Activated CD8-positive, alpha-beta T cell treated with anti-CD3 and anti-CD28 coated beads, Interleukin-2, amount 10 ng/mL, durations not matched to agents 7 days and 5 days (primary cell): ENCODE data around the gene TFG. TPM values are rescaled to one million over a fixed set of nuclear protein-coding genes. Genes with fewer than 3 reads are reported as not detected.

ENCODE experiments used
- ATAC-seq: fragments of 150-1000 bp; cut with Tn5 transposase; one replicate; pipeline ENCODE4 v1.10.0; 2021; ENCODE audit warnings: moderate library complexity
- CTCF ChIA-PET: fragments of 350-600 bp; sonication (Branson Sonifier 250); formaldehyde crosslinking; loops from one replicate; lab custom pipeline; 2021; ENCODE audit warnings: antibody characterized with exemption; lab: Charles Lee
- POLR2A ChIA-PET: fragments of 350-600 bp; sonication (Branson Sonifier 250); formaldehyde crosslinking; loops from one replicate; lab custom pipeline; 2021; ENCODE audit warnings: antibody characterized with exemption; lab: Charles Lee
- DNase-seq: peaks from one replicate; pipeline ENCODE4 v3.0.0-alpha.2; 2020
- H3K27ac Mint-ChIP-seq: one replicate; pipeline ENCODE4 v1.8.0; 2021; ENCODE audit warnings: mild to moderate bottlenecking, mixed read lengths
- H3K27me3 Mint-ChIP-seq: one replicate; pipeline ENCODE4 v1.8.0; 2021; ENCODE audit warnings: low read depth, mixed read lengths
- H3K36me3 Mint-ChIP-seq: one replicate; pipeline ENCODE4 v1.8.0; 2021; ENCODE audit warnings: low read depth, mixed read lengths
- H3K4me1 Mint-ChIP-seq: one replicate; pipeline ENCODE4 v1.8.0; 2021; ENCODE audit warnings: low read depth, mixed read lengths
- H3K4me3 Mint-ChIP-seq: one replicate; pipeline ENCODE4 v1.8.0; 2021; ENCODE audit warnings: mild to moderate bottlenecking, mixed read lengths
- H3K9me3 Mint-ChIP-seq: one replicate; pipeline ENCODE4 v1.8.0; 2022; ENCODE audit warnings: mixed read lengths; ENCODE audit not compliant: insufficient read depth
- total RNA-seq, 2 experiments: library from RNA; stranded (reverse); gene quantifications; one replicate each; pipeline ENCODE4 v1.2.3, GENCODE V29; 2021

The TFG gene
- total RNA-seq, 2 experiments from 2014 or later, result 59.8 to 63.1 TPM

DNA sequence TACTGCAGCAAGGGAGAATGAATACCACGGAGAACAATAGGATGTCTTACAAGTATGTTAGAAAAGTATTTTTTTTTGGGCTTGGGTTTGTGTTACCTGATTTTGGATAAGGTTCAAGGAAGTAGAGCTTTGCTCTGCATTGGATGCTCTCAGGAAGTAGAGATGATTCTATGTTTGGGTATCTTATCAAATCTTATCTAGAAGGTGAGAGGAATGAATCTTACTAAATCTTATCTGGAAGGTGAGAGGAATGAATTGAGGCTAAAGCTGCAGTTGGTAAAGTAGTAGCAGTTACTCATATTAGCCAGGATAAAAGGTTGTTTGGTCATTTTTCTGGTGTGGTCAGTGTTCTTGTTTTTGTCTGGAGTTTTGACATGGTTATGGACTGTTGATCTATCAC, 17.4 kb downstream of the TFG start:
- POLR2A ChIA-PET, result interaction anchor here (1.7 to 2.2 kb wide), 2 partner anchors 16 to 18 kb away, joined by 10 read pairs; partner anchors contain the start of gene TFG
- Mint-ChIP-seq H3K27ac (peak overlapping the region; percentile 40), H3K9me3 (no peaks in the 10 kb centered on the region), H3K4me1 (peaks cover 17% of the 10 kb centered on the region), H3K27me3 (no peaks in the 10 kb centered on the region), H3K36me3 (peaks cover 68% of the 10 kb centered on the region), H3K4me3 (no peak overlapping the region)
- ATAC-seq (no peak), DNase-seq (no peak)
- CTCF ChIA-PET, result interaction anchor here (0.9 to 2.0 kb wide), 8 partner anchors 9 to 137 kb away, joined by 3 to 11 read pairs (median 4); partner anchors contain the start of gene TFG

DNA sequence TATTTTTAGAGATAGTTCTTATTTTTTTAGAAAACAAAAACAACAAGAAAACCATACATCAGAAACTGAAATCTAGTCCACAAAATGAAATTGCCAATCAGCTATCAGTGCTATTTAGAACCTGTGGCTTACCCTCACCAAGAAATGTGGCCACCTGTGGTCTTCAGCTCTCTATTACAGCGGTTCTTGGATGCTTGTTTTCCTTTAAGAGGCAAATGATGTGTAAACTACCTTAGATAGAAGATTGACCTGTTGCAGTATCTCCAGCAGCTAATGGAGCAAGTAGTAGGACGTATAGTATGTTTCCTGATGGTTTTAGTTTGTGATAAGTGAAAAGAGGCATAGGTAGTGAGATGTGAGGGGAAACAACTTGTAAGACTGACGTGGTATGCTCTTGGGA, 21.2 kb downstream of the TFG start:
- ChIA-PET POLR2A (interaction anchor here (0.8 to 1.3 kb wide), 2 partner anchors 20 to 22 kb away, joined by 4 read pairs; no protein-coding TSS in a partner anchor), CTCF (no interaction called here)
- Mint-ChIP-seq H3K36me3 (peaks cover 52% of the 10 kb centered on the region), H3K9me3 (no peaks in the 10 kb centered on the region), H3K27me3 (no peaks in the 10 kb centered on the region), H3K4me1 (peaks cover 23% of the 10 kb centered on the region), H3K4me3 (no peak overlapping the region), H3K27ac (no peak overlapping the region)
- peak; percentile 36 for ATAC-seq
- DNase-seq, result no peak

DNA sequence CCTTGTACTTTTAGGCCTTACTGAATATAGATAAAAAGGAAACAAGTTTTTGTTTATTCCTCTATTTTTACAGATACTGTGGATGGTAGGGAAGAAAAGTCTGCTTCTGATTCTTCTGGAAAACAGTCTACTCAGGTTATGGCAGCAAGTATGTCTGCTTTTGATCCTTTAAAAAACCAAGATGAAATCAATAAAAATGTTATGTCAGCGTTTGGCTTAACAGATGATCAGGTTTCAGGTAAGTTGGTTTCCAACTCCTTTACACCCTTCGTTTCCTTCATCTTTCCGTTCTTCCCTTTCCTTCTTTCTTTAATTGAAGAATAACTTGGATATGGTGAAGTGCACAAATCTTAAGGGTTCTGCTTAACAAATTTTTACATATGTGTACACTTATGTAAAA, 23.1 kb downstream of the TFG start:
- H3K36me3 Mint-ChIP-seq, result peaks cover 50% of the 10 kb centered on the region
- ChIA-PET CTCF (no interaction called here), POLR2A (no interaction called here)
- H3K27me3 Mint-ChIP-seq, result no peaks in the 10 kb centered on the region
- H3K4me3 Mint-ChIP-seq, result no peak overlapping the region
- DNase-seq (no peak), ATAC-seq (no peak)
- peaks cover 15% of the 10 kb centered on the region for H3K4me1 Mint-ChIP-seq
- H3K9me3 Mint-ChIP-seq, result no peaks in the 10 kb centered on the region
- no peak overlapping the region for H3K27ac Mint-ChIP-seq

DNA sequence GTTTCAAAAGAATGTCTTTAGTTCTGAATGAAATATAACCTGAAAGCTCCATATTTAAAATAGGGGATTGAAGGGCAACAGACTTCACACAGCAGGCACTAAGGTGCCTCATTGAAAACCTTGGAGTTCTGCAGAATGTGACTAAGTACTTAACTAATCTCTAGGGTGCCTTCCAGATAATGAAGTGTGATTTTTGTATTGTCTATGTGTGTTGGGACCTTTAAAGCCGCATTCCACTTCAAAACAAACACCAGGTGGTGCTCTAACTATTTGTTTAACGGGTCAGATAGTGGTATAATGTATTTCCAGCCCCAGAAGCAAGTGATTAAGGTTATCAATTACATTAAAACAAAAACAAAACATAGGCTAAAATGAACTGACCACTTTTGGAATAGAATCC, 28.0 kb downstream of the TFG start:
- DNase-seq (no peak), ATAC-seq (peak; percentile 44)
- Mint-ChIP-seq H3K9me3 (no peaks in the 10 kb centered on the region), H3K4me1 (peaks cover 7% of the 10 kb centered on the region), H3K4me3 (no peak overlapping the region), H3K27me3 (no peaks in the 10 kb centered on the region), H3K36me3 (peaks cover 43% of the 10 kb centered on the region), H3K27ac (no peak overlapping the region)
- ChIA-PET POLR2A (interaction anchor here (0.6 kb wide), 1 partner anchor 9 kb away, joined by 4 read pairs; no protein-coding TSS in a partner anchor), CTCF (interaction anchor here (0.7 to 2.9 kb wide), 4 partner anchors 10 to 275 kb away, joined by 3 to 11 read pairs (median 4); partner anchors contain the start of gene TFG)

DNA sequence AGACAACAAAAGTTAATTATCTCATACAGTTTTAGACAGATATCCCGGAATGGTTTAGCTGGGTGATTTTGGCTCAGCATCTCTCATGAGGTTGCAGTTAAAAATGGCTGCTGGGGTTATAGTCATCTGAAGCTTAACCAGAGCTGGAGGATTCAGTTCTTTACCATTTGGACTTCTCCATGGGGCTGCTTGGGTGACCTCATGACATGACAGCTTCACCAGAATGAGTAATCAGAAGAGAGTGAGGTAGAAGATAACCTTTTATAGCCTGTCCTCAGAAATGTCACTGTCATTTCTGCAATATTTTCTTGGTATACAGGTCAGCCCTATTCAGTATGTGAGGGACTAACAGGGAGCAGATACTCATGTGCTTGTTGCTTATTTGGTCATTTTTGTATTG, 30.9 kb downstream of the TFG start:
- DNase-seq, result no peak
- ChIA-PET POLR2A (no interaction called here), CTCF (interaction anchor here (1.3 kb wide), 1 partner anchor 21 kb away, joined by 6 read pairs; no protein-coding TSS in a partner anchor)
- Mint-ChIP-seq H3K4me3 (no peak overlapping the region), H3K36me3 (peaks cover 41% of the 10 kb centered on the region), H3K27me3 (no peaks in the 10 kb centered on the region), H3K9me3 (no peaks in the 10 kb centered on the region), H3K27ac (no peak overlapping the region), H3K4me1 (peaks cover 2% of the 10 kb centered on the region)
- peak; percentile 30 for ATAC-seq

DNA sequence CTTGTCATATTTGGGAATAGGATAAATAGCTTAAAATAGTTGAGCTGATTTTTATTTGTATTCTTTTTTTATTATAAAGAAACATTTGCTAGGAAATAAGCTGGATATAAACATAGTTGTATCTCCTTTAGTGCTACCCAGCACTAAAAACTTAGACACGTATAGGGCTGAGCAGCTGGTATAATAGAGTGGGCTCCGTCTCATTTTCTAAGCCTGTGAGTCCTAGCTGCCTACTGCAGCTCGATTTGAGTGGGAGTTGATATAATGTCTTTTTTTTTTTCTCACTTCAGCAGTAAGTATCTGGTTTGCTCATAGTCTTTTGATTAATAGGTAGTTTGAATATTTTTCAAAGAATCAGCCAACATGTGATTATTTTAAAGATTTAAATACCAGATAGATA, 34.2 kb downstream of the TFG start:
- CTCF ChIA-PET, result interaction anchor here (1.3 kb wide), 1 partner anchor 53 kb away, joined by 5 read pairs; no protein-coding TSS in a partner anchor
- ATAC-seq, result no peak
- H3K27ac Mint-ChIP-seq, result no peak overlapping the region

DNA sequence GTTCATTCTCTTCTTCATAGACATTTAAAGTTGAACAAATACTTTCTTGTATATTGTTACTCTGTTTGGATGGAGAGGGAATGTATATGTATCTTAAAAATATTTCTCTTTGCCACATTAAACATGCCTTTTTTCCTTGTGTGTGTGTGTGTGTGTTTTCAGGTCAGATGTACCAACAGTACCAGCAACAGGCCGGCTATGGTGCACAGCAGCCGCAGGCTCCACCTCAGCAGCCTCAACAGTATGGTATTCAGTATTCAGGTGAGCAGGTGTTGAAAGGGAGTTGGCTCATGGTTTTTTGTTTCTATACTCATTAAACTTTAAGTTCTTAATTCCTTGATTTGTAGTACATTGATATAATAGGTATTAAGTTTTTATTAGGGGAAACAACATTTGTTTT, 35.4 kb downstream of the TFG start:
- peaks cover 2% of the 10 kb centered on the region for H3K4me1 Mint-ChIP-seq
- POLR2A ChIA-PET, result no interaction called here
- H3K4me3 Mint-ChIP-seq, result no peak overlapping the region
- H3K27me3 Mint-ChIP-seq, result no peaks in the 10 kb centered on the region
- peaks cover 49% of the 10 kb centered on the region for H3K36me3 Mint-ChIP-seq
- H3K9me3 Mint-ChIP-seq, result no peaks in the 10 kb centered on the region
- CTCF ChIA-PET, result no interaction called here
- H3K27ac Mint-ChIP-seq, result no peak overlapping the region
- DNase-seq (no peak), ATAC-seq (no peak)

More for the DNA sequence above, 34.2 kb downstream of the TFG start:
- DNase-seq, result no peak
- no peaks in the 10 kb centered on the region for H3K27me3 Mint-ChIP-seq
- peaks cover 2% of the 10 kb centered on the region for H3K4me1 Mint-ChIP-seq
- H3K4me3 Mint-ChIP-seq, result no peak overlapping the region
- no peaks in the 10 kb centered on the region for H3K9me3 Mint-ChIP-seq
- POLR2A ChIA-PET, result no interaction called here
- H3K36me3 Mint-ChIP-seq, result peaks cover 48% of the 10 kb centered on the region

DNA sequence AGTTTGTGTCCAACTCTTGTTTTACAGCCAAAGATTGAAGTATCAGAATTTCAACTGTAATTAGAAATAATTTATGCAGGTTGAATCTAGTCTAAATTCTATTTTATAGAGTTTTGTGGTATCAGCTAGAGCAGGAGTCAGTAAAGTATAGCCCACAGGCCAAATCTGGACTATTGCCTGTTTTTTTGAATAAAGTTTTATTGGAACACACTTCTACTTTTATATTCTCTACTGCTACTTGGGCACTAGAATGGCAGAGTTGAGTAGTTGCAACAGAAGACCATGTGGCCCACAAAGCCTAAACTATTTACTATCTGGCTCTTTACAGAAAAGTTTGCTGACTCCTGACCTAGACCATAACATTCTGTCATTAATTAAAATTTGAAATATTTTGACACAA, 36.3 kb downstream of the TFG start:
- no peak overlapping the region for H3K27ac Mint-ChIP-seq
- H3K4me1 Mint-ChIP-seq, result no peaks in the 10 kb centered on the region
- no peaks in the 10 kb centered on the region for H3K9me3 Mint-ChIP-seq
- H3K36me3 Mint-ChIP-seq, result peaks cover 48% of the 10 kb centered on the region
- H3K4me3 Mint-ChIP-seq, result no peak overlapping the region
- DNase-seq, result no peak
- ATAC-seq, result no peak
- H3K27me3 Mint-ChIP-seq, result no peaks in the 10 kb centered on the region
- ChIA-PET CTCF (interaction anchor here (1.2 kb wide), 1 partner anchor 8 kb away, joined by 3 read pairs; no protein-coding TSS in a partner anchor), POLR2A (no interaction called here)

DNA sequence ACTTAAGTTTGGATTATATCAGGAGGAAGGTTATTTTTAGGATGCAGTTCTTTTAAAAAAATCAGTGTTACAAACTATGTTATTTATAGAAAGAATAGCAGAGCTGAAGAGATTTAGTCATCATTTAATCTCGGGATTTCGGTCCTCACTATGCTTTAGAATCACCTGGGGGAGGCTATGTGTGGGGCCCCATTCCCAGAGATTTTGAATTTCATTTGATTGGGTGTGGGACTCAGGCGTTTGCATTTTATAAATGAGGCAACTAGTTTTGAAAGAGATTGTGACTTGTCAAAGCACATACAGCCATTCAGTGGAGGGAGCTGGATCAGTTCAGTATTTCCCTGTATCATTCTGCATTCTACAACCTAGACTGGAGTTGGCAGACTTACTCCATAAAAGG, 36.8 kb downstream of the TFG start:
- H3K4me1 Mint-ChIP-seq, result no peaks in the 10 kb centered on the region

DNA sequence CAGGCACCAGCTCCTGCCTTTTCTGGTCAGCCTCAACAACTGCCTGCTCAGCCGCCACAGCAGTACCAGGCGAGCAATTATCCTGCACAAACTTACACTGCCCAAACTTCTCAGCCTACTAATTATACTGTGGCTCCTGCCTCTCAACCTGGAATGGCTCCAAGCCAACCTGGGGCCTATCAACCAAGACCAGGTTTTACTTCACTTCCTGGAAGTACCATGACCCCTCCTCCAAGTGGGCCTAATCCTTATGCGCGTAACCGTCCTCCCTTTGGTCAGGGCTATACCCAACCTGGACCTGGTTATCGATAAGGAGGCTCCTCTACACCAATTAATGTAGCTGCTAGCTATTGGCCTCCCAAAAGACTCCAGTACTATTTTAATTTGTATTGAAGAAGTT, 38.9 kb downstream of the TFG start:
- ATAC-seq, result no peak
- no peaks in the 10 kb centered on the region for H3K9me3 Mint-ChIP-seq
- H3K4me3 Mint-ChIP-seq, result no peak overlapping the region
- no peaks in the 10 kb centered on the region for H3K27me3 Mint-ChIP-seq
- DNase-seq, result no peak
- no peaks in the 10 kb centered on the region for H3K4me1 Mint-ChIP-seq
- ChIA-PET POLR2A (no interaction called here), CTCF (interaction anchor here (0.6 kb wide), 1 partner anchor 33 kb away, joined by 3 read pairs; no protein-coding TSS in a partner anchor)
- H3K36me3 Mint-ChIP-seq, result peaks cover 58% of the 10 kb centered on the region
- no peak overlapping the region for H3K27ac Mint-ChIP-seq

More for the DNA sequence above, 36.8 kb downstream of the TFG start:
- ATAC-seq, result no peak
- Mint-ChIP-seq H3K27me3 (no peaks in the 10 kb centered on the region), H3K9me3 (no peaks in the 10 kb centered on the region), H3K36me3 (peaks cover 51% of the 10 kb centered on the region), H3K4me3 (no peak overlapping the region), H3K27ac (no peak overlapping the region)
- POLR2A ChIA-PET, result no interaction called here
- no peak for DNase-seq
- CTCF ChIA-PET, result interaction anchor here (1.2 kb wide), 1 partner anchor 8 kb away, joined by 3 read pairs; no protein-coding TSS in a partner anchor

DNA sequence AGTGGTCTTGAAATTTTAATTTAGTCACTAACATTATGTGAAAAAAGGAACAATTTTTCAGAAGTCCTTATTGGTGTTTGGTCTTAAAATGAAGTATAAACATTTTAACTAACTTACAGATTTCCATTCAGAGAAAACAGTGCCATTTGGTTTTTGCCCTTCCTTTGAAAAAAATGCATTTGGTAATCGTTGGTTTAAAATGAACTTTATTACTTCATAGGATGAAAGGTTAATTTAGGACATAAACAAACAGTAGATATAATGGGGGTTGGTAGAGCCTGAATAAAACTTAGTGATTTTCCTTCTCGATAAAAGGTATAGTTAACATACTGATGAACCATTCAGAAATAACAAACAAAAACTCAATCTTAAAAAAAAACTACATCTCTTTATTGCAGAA, 39.7 kb downstream of the TFG start:
- ATAC-seq (no peak), DNase-seq (no peak)
- ChIA-PET CTCF (no interaction called here), POLR2A (no interaction called here)
- H3K4me1 Mint-ChIP-seq, result no peaks in the 10 kb centered on the region
- no peak overlapping the region for H3K27ac Mint-ChIP-seq
- no peaks in the 10 kb centered on the region for H3K9me3 Mint-ChIP-seq
- H3K27me3 Mint-ChIP-seq, result no peaks in the 10 kb centered on the region
- no peak overlapping the region for H3K4me3 Mint-ChIP-seq
- H3K36me3 Mint-ChIP-seq, result peaks cover 58% of the 10 kb centered on the region

DNA sequence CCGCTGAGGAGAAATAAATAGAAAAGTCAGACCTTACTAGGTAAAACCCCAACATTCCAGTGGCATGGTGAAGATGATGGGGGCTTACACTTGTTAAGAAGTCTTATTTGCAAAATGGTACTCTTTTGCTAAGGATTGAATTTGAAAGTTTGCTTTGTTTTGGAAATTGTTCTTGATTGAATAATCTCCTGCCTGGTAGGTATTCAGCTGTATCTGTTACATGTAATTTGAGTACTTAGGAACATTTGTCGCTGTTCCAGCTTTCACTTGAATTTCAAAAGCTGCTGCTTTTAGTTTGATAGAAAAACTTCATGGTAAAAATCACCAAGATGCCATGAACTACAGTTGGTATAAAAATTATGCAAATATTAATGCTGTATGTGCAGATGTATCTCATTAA, 44.6 kb downstream of the TFG start:
- CTCF ChIA-PET, result interaction anchor here (1.6 kb wide), 1 partner anchor 43 kb away, joined by 5 read pairs; no protein-coding TSS in a partner anchor
- Mint-ChIP-seq H3K9me3 (no peaks in the 10 kb centered on the region), H3K27ac (no peak overlapping the region), H3K4me3 (no peak overlapping the region), H3K36me3 (peaks cover 31% of the 10 kb centered on the region), H3K4me1 (no peaks in the 10 kb centered on the region), H3K27me3 (no peaks in the 10 kb centered on the region)
- POLR2A ChIA-PET, result interaction anchor here (0.8 kb wide), 1 partner anchor 89 kb away, joined by 3 read pairs; no protein-coding TSS in a partner anchor
- no peak for ATAC-seq
- no peak for DNase-seq
